Urinary bladder (tissue), 4 donors: Measurements from ENCODE around the gene MRM1. TPM values are rescaled to one million over a fixed set of nuclear protein-coding genes. Genes with fewer than 3 reads are reported as not detected.

Experiments
- DNase-seq: peaks from one replicate; pipeline ENCODE4 v3.0.0-alpha.2; 2015; ENCODE audit errors: extremely low spot score
- H3K27ac ChIP-seq: one replicate; pipeline ENCODE4 v1.5.1; 2013; ENCODE audit warnings: low read depth, mild to moderate bottlenecking, moderate library complexity
- H3K36me3 ChIP-seq: one replicate; pipeline ENCODE4 v1.6.1; 2013; ENCODE audit warnings: mild to moderate bottlenecking, moderate library complexity; ENCODE audit not compliant: insufficient read depth
- H3K4me1 ChIP-seq: one replicate; pipeline ENCODE4 v1.6.1; 2013; ENCODE audit warnings: mild to moderate bottlenecking, moderate library complexity; ENCODE audit not compliant: insufficient read depth
- H3K4me3 ChIP-seq: one replicate; pipeline ENCODE4 v1.5.1; 2013; ENCODE audit warnings: low read depth, low read length
- WGBS: extraction: QIAGEN DNeasy Blood & Tissue Kit; methylation state at CpG from one replicate; pipeline ENCODE4 v1.1.7; 2013; 5-methylcytosine and 5-hydroxymethylcytosine counted together
- polyA plus RNA-seq: library from polyadenylated mRNA; stranded (reverse); fragments of 200-250 nt; gene quantifications from one replicate; pipeline ENCODE4 v1.2.3, GENCODE V29; 2013
- total RNA-seq: library from RNA; depleted of rRNA; stranded (reverse); fragments of >200 nt; gene quantifications from one replicate; pipeline ENCODE4 v1.2.3, GENCODE V29; 2014
- donor health status: healthy with polysubstance abuse.
- donor health status: healthy.

MRM1 gene
- total and polyA plus RNA-seq, 2 donors = 3.0 to 7.9 TPM

- no peak overlapping the region for H3K27ac ChIP-seq
- no peaks in the 10 kb centered on the region for H3K4me1 ChIP-seq
- H3K36me3 ChIP-seq = no peaks in the 10 kb centered on the region
- 65% methylated on average over 8 of the region's 8 CpGs for WGBS
- DNase-seq = no peak
- no peak overlapping the region for H3K4me3 ChIP-seq
Observed at GRCh38 chr17:36629970-36630502, 28.7 kb downstream of the MRM1 start.

GRCh38 chr17:36631022-36631421, 29.6 kb downstream of the MRM1 start:
- no peak overlapping the region for H3K4me3 ChIP-seq
- no peaks in the 10 kb centered on the region for H3K36me3 ChIP-seq
- WGBS = 77% methylated on average over 4 of the region's 4 CpGs
- no peak overlapping the region for H3K27ac ChIP-seq
- H3K4me1 ChIP-seq = no peaks in the 10 kb centered on the region
- DNase-seq = no peak

- no peak for DNase-seq
- Histone ChIP-seq H3K4me1 (no peaks in the 10 kb centered on the region), H3K36me3 (no peaks in the 10 kb centered on the region), H3K27ac (no peak overlapping the region), H3K4me3 (no peak overlapping the region)
- WGBS = 32% methylated on average over 18 of the region's 18 CpGs
Observed at GRCh38 chr17:36632916-36633771, 31.8 kb downstream of the MRM1 start.

GRCh38 chr17:36640346-36640745, 39.0 kb downstream of the MRM1 start:
- H3K36me3 ChIP-seq = no peaks in the 10 kb centered on the region
- no peaks in the 10 kb centered on the region for H3K4me1 ChIP-seq
- no peak overlapping the region for H3K4me3 ChIP-seq
- 84% methylated on average over 2 of the region's 2 CpGs for WGBS
- no peak overlapping the region for H3K27ac ChIP-seq
- no peak for DNase-seq

GRCh38 chr17:36640836-36641235, 39.5 kb downstream of the MRM1 start:
- Histone ChIP-seq H3K4me1 (no peaks in the 10 kb centered on the region), H3K4me3 (no peak overlapping the region), H3K36me3 (no peaks in the 10 kb centered on the region), H3K27ac (no peak overlapping the region)
- 49% methylated on average over 10 of the region's 10 CpGs for whole genome bisulfite sequencing
- DNase-seq = no peak

- Histone ChIP-seq H3K4me3 (peak overlapping the region; percentile 29), H3K4me1 (no peaks in the 10 kb centered on the region), H3K27ac (no peak overlapping the region), H3K36me3 (no peaks in the 10 kb centered on the region)
- 2% methylated on average over 43 of the region's 43 CpGs for WGBS
- no peak for DNase-seq
Observed at GRCh38 chr17:36641331-36641876, 40.0 kb downstream of the MRM1 start.

- 4% methylated on average over 64 of the region's 64 CpGs for WGBS
- Histone ChIP-seq H3K4me1 (no peaks in the 10 kb centered on the region), H3K27ac (no peak overlapping the region), H3K4me3 (peak overlapping the region; percentile 29), H3K36me3 (no peaks in the 10 kb centered on the region)
- DNase-seq = no peak
Observed at GRCh38 chr17:36641877-36642845, 40.8 kb downstream of the MRM1 start.

- DNase-seq = no peak
- Histone ChIP-seq H3K36me3 (no peaks in the 10 kb centered on the region), H3K27ac (no peak overlapping the region), H3K4me3 (no peak overlapping the region), H3K4me1 (no peaks in the 10 kb centered on the region)
- 69% methylated on average over 3 of the region's 3 CpGs for WGBS
Observed at GRCh38 chr17:36643086-36643685, 41.8 kb downstream of the MRM1 start.

- no peaks in the 10 kb centered on the region for H3K4me1 ChIP-seq
- 34% methylated on average over 3 of the region's 3 CpGs for WGBS
- H3K27ac ChIP-seq = no peak overlapping the region
- DNase-seq = no peak
- no peaks in the 10 kb centered on the region for H3K36me3 ChIP-seq
- H3K4me3 ChIP-seq = no peak overlapping the region
Observed at GRCh38 chr17:36645422-36645821, 44.0 kb downstream of the MRM1 start.

GRCh38 chr17:36647636-36648035, 46.3 kb downstream of the MRM1 start:
- Histone ChIP-seq H3K4me1 (no peaks in the 10 kb centered on the region), H3K27ac (no peak overlapping the region), H3K36me3 (no peaks in the 10 kb centered on the region), H3K4me3 (no peak overlapping the region)
- no peak for DNase-seq
- WGBS = 22% methylated on average over 4 of the region's 4 CpGs

GRCh38 chr17:36650096-36650775, 48.9 kb downstream of the MRM1 start:
- Histone ChIP-seq H3K4me1 (no peaks in the 10 kb centered on the region), H3K4me3 (no peak overlapping the region), H3K27ac (no peak overlapping the region), H3K36me3 (no peaks in the 10 kb centered on the region)
- WGBS = 26% methylated on average over 9 of the region's 9 CpGs
- no peak for DNase-seq

GRCh38 chr17:36653374-36653773, 52.0 kb downstream of the MRM1 start:
- no peak overlapping the region for H3K27ac ChIP-seq
- WGBS = 70% methylated on average over 3 of the region's 3 CpGs
- H3K36me3 ChIP-seq = no peaks in the 10 kb centered on the region
- no peaks in the 10 kb centered on the region for H3K4me1 ChIP-seq
- H3K4me3 ChIP-seq = no peak overlapping the region
- no peak for DNase-seq

GRCh38 chr17:36653856-36654255, 52.5 kb downstream of the MRM1 start:
- no peak for DNase-seq
- 54% methylated on average over 13 of the region's 13 CpGs for WGBS
- Histone ChIP-seq H3K36me3 (no peaks in the 10 kb centered on the region), H3K4me3 (no peak overlapping the region), H3K4me1 (no peaks in the 10 kb centered on the region), H3K27ac (no peak overlapping the region)
